Measurements from ENCODE around the gene RMND1.
"Not testable (repeated sequence)": the region's sequence is repeated elsewhere in the genome, so short reads cannot be mapped to it uniquely, and the experiment has no call there.

RMND1 gene

GRCh38 chr6:151377095-151377494 lies 74.8 kb downstream of the RMND1 start:
- peaks cover 24% of the 10 kb centered on the region for H3K4me1 ChIP-seq (ENCODE audit: control insufficient read depth, low read depth, low read length)
- H3K36me3 ChIP-seq (ENCODE audit: control insufficient read depth, low read depth, low read length) = peaks cover 2% of the 10 kb centered on the region
- no peaks in the 10 kb centered on the region for H3K27me3 ChIP-seq (ENCODE audit: control insufficient read depth, insufficient read depth, low read length)
- no peak overlapping the region for H3K27ac ChIP-seq (ENCODE audit: low read length)
- no peak overlapping the region for H3K9ac ChIP-seq (ENCODE audit: low read length)
- H3K9me3 ChIP-seq (ENCODE audit: control insufficient read depth, low read depth, low read length) = no peaks in the 10 kb centered on the region
- no peak overlapping the region for H3K4me3 ChIP-seq (ENCODE audit: low read length)

- H3K4me1 ChIP-seq (ENCODE audit: control insufficient read depth, low read depth, low read length) = peaks cover 24% of the 10 kb centered on the region
- no peak overlapping the region for H3K27ac ChIP-seq (ENCODE audit: low read length)
- no peaks in the 10 kb centered on the region for H3K27me3 ChIP-seq (ENCODE audit: control insufficient read depth, insufficient read depth, low read length)
- H3K4me3 ChIP-seq (ENCODE audit: low read length) = no peak overlapping the region
- H3K36me3 ChIP-seq (ENCODE audit: control insufficient read depth, low read depth, low read length) = peaks cover 9% of the 10 kb centered on the region
- no peak overlapping the region for H3K9ac ChIP-seq (ENCODE audit: low read length)
- no peaks in the 10 kb centered on the region for H3K9me3 ChIP-seq (ENCODE audit: control insufficient read depth, low read depth, low read length)
Measured at GRCh38 chr6:151376440-151376839, 75.5 kb downstream of the RMND1 start.

- H3K9ac ChIP-seq (ENCODE audit: low read length) = no peak overlapping the region
- no peaks in the 10 kb centered on the region for H3K9me3 ChIP-seq (ENCODE audit: control insufficient read depth, low read depth, low read length)
- no peaks in the 10 kb centered on the region for H3K27me3 ChIP-seq (ENCODE audit: control insufficient read depth, insufficient read depth, low read length)
- H3K36me3 ChIP-seq (ENCODE audit: control insufficient read depth, low read depth, low read length) = peaks cover 15% of the 10 kb centered on the region
- H3K4me3 ChIP-seq (ENCODE audit: low read length) = no peak overlapping the region
- H3K4me1 ChIP-seq (ENCODE audit: control insufficient read depth, low read depth, low read length) = peaks cover 24% of the 10 kb centered on the region
- no peak overlapping the region for H3K27ac ChIP-seq (ENCODE audit: low read length)
Measured at GRCh38 chr6:151375833-151376232, 76.1 kb downstream of the RMND1 start.

GRCh38 chr6:151374036-151374683 lies 77.8 kb downstream of the RMND1 start:
- H3K36me3 ChIP-seq (ENCODE audit: control insufficient read depth, low read depth, low read length) = peaks cover 23% of the 10 kb centered on the region
- no peaks in the 10 kb centered on the region for H3K9me3 ChIP-seq (ENCODE audit: control insufficient read depth, low read depth, low read length)
- no peak overlapping the region for H3K9ac ChIP-seq (ENCODE audit: low read length)
- H3K27ac ChIP-seq (ENCODE audit: low read length) = no peak overlapping the region
- H3K27me3 ChIP-seq (ENCODE audit: control insufficient read depth, insufficient read depth, low read length) = no peaks in the 10 kb centered on the region
- no peak overlapping the region for H3K4me3 ChIP-seq (ENCODE audit: low read length)
- H3K4me1 ChIP-seq (ENCODE audit: control insufficient read depth, low read depth, low read length) = peaks cover 17% of the 10 kb centered on the region

- Histone ChIP-seq H3K36me3 (ENCODE audit: control insufficient read depth, low read depth, low read length) (peaks cover 23% of the 10 kb centered on the region), H3K9ac (ENCODE audit: low read length) (no peak overlapping the region)
Measured at GRCh38 chr6:151372164-151372563, 79.8 kb downstream of the RMND1 start.

GRCh38 chr6:151370509-151371078 lies 81.3 kb downstream of the RMND1 start:
- Histone ChIP-seq H3K9ac (ENCODE audit: low read length) (no peak overlapping the region), H3K4me3 (ENCODE audit: low read length) (no peak overlapping the region), H3K27me3 (ENCODE audit: control insufficient read depth, insufficient read depth, low read length) (no peaks in the 10 kb centered on the region), H3K4me1 (ENCODE audit: control insufficient read depth, low read depth, low read length) (peaks cover 17% of the 10 kb centered on the region), H3K36me3 (ENCODE audit: control insufficient read depth, low read depth, low read length) (peaks cover 34% of the 10 kb centered on the region), H3K9me3 (ENCODE audit: control insufficient read depth, low read depth, low read length) (no peaks in the 10 kb centered on the region), H3K27ac (ENCODE audit: low read length) (no peak overlapping the region)

More at GRCh38 chr6:151372164-151372563, 79.8 kb downstream of the RMND1 start:
- Histone ChIP-seq H3K4me1 (ENCODE audit: control insufficient read depth, low read depth, low read length) (peaks cover 17% of the 10 kb centered on the region), H3K27me3 (ENCODE audit: control insufficient read depth, insufficient read depth, low read length) (no peaks in the 10 kb centered on the region), H3K9me3 (ENCODE audit: control insufficient read depth, low read depth, low read length) (no peaks in the 10 kb centered on the region), H3K27ac (ENCODE audit: low read length) (no peak overlapping the region), H3K4me3 (ENCODE audit: low read length) (no peak overlapping the region)

GRCh38 chr6:151365233-151365632 lies 86.7 kb downstream of the RMND1 start:
- H3K9ac ChIP-seq (ENCODE audit: low read length) = no peak overlapping the region
- H3K27ac ChIP-seq (ENCODE audit: low read length) = no peak overlapping the region
- H3K36me3 ChIP-seq (ENCODE audit: control insufficient read depth, low read depth, low read length) = peaks cover 27% of the 10 kb centered on the region
- H3K9me3 ChIP-seq (ENCODE audit: control insufficient read depth, low read depth, low read length) = no peaks in the 10 kb centered on the region
- no peak overlapping the region for H3K4me3 ChIP-seq (ENCODE audit: low read length)
- H3K27me3 ChIP-seq (ENCODE audit: control insufficient read depth, insufficient read depth, low read length) = no peaks in the 10 kb centered on the region
- no peaks in the 10 kb centered on the region for H3K4me1 ChIP-seq (ENCODE audit: control insufficient read depth, low read depth, low read length)

GRCh38 chr6:151359486-151359885 lies 92.4 kb downstream of the RMND1 start:
- peaks cover 6% of the 10 kb centered on the region for H3K36me3 ChIP-seq (ENCODE audit: control insufficient read depth, low read depth, low read length)
- no peak overlapping the region for H3K27ac ChIP-seq (ENCODE audit: low read length)
- no peak overlapping the region for H3K9ac ChIP-seq (ENCODE audit: low read length)
- H3K4me1 ChIP-seq (ENCODE audit: control insufficient read depth, low read depth, low read length) = no peaks in the 10 kb centered on the region
- H3K27me3 ChIP-seq (ENCODE audit: control insufficient read depth, insufficient read depth, low read length) = no peaks in the 10 kb centered on the region
- H3K9me3 ChIP-seq (ENCODE audit: control insufficient read depth, low read depth, low read length) = no peaks in the 10 kb centered on the region
- H3K4me3 ChIP-seq (ENCODE audit: low read length) = no peak overlapping the region

- Histone ChIP-seq H3K27me3 (ENCODE audit: control insufficient read depth, insufficient read depth, low read length) (no peaks in the 10 kb centered on the region), H3K27ac (ENCODE audit: low read length) (no peak overlapping the region), H3K4me3 (ENCODE audit: low read length) (no peak overlapping the region), H3K4me1 (ENCODE audit: control insufficient read depth, low read depth, low read length) (no peaks in the 10 kb centered on the region), H3K9me3 (ENCODE audit: control insufficient read depth, low read depth, low read length) (no peaks in the 10 kb centered on the region), H3K9ac (ENCODE audit: low read length) (no peak overlapping the region), H3K36me3 (ENCODE audit: control insufficient read depth, low read depth, low read length) (peaks cover 6% of the 10 kb centered on the region)
Measured at GRCh38 chr6:151358475-151358874, 93.5 kb downstream of the RMND1 start.

GRCh38 chr6:151357758-151358436 lies 94.0 kb downstream of the RMND1 start:
- no peak overlapping the region for H3K27ac ChIP-seq (ENCODE audit: low read length)
- no peaks in the 10 kb centered on the region for H3K9me3 ChIP-seq (ENCODE audit: control insufficient read depth, low read depth, low read length)
- peaks cover 6% of the 10 kb centered on the region for H3K36me3 ChIP-seq (ENCODE audit: control insufficient read depth, low read depth, low read length)
- H3K9ac ChIP-seq (ENCODE audit: low read length) = no peak overlapping the region
- H3K4me1 ChIP-seq (ENCODE audit: control insufficient read depth, low read depth, low read length) = no peaks in the 10 kb centered on the region
- no peak overlapping the region for H3K4me3 ChIP-seq (ENCODE audit: low read length)
- H3K27me3 ChIP-seq (ENCODE audit: control insufficient read depth, insufficient read depth, low read length) = no peaks in the 10 kb centered on the region

- H3K4me3 ChIP-seq (ENCODE audit: low read length); H3K27me3 ChIP-seq (ENCODE audit: control insufficient read depth, insufficient read depth, low read length); H3K36me3 ChIP-seq (ENCODE audit: control insufficient read depth, low read depth, low read length); H3K27ac ChIP-seq (ENCODE audit: low read length); H3K9ac ChIP-seq (ENCODE audit: low read length); H3K9me3 ChIP-seq (ENCODE audit: control insufficient read depth, low read depth, low read length); H3K4me1 ChIP-seq (ENCODE audit: control insufficient read depth, low read depth, low read length): not testable (repeated sequence)
Measured at GRCh38 chr6:151356983-151357382, 94.9 kb downstream of the RMND1 start.
